OCI-M2 (cell line): ENCODE results near the gene DOCK4.
A peak's percentile ranks its signal among the peaks of the same experiment; 100 is the strongest.

ENCODE experiments used
- DNase-seq: peaks from one replicate; lab custom pipeline; 2025; ENCODE audit not compliant: unreplicated experiment; lab: John Stamatoyannopoulos, UW

DOCK4 gene

DNA sequence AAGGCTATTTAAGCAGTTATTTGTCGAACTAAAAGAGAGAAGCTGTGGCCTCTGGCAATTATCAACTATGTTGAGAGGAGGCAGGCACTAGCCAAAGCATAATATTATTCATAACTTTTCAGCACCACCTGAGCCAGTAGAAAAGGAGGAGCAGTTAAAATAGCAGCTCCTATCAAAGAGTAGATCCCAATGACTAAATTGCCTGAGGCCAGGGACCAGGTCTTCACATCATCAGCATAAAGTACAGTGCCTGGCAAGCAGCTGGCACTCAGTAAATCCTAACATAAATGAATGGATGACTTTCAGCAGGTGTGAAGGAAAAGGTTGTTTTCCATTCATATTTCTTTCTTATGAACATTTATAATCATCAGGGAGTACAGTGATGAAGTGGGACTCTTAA is 334.9 kb downstream of the DOCK4 start:
- DNase-seq, result no peak

- no peak for DNase-seq
Measured at GRCh38 chr7:111869280-111869679, 336.9 kb downstream of the DOCK4 start.

DNA sequence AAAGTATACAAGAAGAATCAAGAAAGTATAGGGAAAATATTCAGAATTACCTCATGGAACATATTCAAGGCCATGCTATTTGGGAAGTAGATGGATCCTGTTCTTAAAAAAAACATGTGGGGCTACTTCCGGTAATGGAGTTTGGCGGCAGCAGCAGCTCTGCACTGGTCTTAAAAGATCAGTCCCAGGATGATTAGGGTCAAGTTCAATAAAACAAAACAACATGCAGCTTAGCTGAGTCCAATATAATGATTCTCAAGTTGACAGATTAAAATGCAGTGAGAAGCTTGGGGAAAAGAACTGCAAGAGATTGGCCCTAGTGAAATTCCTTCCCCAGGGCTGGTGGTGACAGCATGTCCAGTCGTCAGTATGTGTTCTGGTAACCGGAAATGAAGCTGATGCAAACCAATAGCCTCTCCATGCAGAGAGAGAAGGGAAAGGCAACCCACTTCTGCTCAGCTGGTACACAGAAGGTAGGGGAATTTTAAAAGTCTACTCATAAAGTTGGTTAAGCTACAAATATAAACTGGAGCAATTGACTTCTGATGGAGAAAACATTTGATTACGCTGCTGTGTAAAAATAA is 338.8 kb downstream of the DOCK4 start:
- no peak for DNase-seq

DNA sequence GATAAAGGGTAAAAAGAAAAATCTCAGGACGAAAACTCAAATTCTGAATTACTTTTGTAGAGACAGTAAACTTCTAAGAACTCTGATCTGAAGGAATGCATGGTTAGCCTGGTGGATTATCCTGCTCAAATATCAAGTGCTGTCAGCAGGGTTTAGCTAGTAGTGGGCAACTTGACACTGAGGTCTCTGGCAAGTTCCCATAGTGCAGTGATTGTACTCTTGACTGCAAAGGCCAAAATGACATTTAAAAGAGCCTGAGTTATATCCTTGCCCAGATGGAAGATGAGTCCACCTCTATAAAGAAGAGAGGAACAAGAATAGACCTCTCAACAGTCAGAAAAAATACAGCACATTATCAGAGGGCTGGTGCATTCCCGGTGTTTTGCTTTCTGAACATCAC is 339.4 kb downstream of the DOCK4 start:
- no peak for DNase-seq

GRCh38 chr7:111865430-111865829 is 340.8 kb downstream of the DOCK4 start:
- DNase-seq, result no peak

DNA sequence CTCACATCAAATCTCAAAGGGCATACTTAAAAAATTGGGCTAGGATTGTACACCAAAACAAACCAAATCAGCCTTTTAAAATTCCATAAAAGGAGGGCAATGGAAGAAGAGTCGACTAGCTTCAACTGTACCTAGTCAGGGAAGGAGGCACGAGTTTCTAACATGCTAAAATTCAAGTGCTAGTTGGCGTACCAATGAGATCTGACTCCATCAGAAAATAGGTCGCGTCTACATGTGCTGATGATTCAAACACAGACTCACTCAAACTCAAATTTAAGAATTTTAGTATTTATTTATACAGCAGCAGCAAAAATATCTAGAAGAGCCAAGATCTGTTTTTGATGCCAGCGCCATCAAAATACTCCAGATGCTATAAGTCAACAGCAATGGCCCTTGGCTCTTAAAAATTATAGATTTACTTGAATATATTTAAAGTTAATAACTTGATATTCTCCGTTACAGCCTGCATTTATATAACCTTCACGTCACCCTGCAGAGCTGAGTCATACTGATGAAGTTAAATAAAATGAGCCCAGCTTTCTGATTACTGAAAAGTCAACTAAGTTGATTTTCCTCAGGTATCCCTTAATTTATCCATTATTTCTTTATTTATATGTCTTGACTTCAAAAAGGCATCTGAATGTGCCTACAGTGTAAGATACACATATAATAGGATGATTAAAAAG is 341.8 kb downstream of the DOCK4 start:
- DNase-seq, result no peak

GRCh38 chr7:111863269-111863668 is 342.9 kb downstream of the DOCK4 start:
- no peak for DNase-seq

- no peak for DNase-seq
Measured at GRCh38 chr7:111860248-111860647, 346.0 kb downstream of the DOCK4 start.

DNA sequence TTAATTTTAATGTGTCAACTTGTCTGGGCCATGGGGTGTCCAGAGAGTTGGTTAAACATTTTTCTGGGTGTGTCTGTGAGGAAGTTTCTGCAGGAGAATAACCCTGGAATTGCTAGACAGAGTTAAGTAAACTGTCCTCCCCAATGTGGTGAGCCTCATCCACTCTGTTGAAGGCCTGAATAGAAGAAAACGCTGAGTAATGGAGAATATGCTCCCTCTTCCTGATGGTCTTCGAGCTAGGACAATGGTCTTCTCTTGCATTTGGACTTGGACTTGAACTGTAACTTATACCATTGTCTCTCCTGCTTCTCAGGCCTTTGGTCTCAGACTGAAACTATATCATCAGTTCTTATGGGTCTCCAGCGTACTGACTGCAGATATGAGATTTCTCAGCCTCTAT is 347.9 kb downstream of the DOCK4 start:
- DNase-seq, result no peak

- DNase-seq, result peak; percentile 15
Measured at GRCh38 chr7:111855842-111856227, 350.4 kb downstream of the DOCK4 start.

- DNase-seq, result peak; percentile 31
Measured at GRCh38 chr7:111855161-111855841, 350.9 kb downstream of the DOCK4 start.

- DNase-seq, result no peak
Measured at GRCh38 chr7:111853201-111853990, 352.8 kb downstream of the DOCK4 start.

DNA sequence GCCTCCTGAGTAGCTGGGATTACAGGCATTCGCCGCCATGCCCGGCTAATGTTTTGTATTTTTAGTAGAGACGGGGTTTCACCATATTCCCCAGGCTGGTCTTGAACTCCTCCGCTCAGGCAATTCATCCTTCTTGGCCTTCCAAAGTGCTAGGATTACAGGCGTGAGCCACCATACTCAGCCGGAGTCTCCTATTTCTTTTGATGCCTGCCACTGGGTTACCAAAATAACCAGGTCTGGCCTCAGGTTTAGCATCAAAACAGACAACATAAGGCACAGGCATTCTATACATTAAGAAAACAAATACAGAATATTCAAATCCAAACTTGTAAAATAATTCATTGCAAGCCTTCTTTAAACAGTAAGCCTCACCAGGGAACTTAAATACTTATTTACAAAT is 354.1 kb downstream of the DOCK4 start:
- DNase-seq, result no peak

GRCh38 chr7:111846898-111847297 is 359.3 kb downstream of the DOCK4 start:
- DNase-seq, result no peak

- DNase-seq, result no peak
Measured at GRCh38 chr7:111845853-111846252, 360.3 kb downstream of the DOCK4 start.

- DNase-seq, result no peak
Measured at GRCh38 chr7:111844904-111845671, 361.1 kb downstream of the DOCK4 start.

DNA sequence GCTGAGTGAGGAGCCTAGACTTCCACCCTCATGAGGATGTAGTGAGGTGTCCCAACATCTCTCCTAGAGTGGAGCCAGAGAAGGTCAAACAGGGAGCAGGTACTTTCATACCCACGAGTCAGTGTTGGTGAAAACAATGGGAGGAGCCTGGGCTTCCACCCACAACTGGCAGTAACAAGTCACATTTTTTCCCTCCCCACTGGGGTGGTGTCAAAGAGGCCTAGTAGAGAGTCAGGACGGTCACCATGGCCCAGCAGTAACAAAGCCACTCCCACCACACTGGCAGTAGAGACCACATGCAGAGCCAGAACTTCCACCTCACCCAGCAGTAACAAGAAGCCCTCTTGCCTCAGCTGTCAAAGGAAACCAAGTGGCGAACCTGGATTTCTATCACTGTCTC is 363.7 kb downstream of the DOCK4 start:
- no peak for DNase-seq

DNA sequence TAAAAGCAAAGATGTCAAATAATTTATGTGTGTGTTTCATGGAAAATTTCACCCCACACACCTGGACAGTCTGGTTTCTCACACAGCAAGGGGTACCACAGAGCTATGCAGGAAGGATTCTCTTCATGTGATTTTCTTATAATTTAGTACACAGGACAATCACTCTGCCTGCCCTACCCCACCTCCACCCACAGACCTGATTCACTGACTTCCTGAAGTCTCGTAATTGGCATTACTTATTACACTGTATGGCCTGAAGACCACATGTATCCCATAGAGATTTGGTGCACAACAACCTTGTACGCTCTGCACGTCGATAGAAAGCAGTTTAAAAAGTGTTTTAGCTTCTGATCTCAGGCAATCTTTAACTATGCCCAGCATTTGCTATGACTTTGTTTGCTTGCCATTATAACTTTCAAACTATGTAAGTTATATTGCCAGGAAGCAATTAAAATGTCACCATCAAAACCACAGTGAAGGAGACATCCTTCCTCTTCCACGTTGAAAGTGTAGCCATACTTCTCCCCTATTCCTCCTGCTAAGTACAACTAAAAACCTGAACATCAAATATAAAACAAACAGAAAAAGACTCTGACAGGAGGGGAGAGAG is 364.5 kb downstream of the DOCK4 start:
- DNase-seq, result no peak

- DNase-seq, result no peak
Measured at GRCh38 chr7:111840528-111840927, 365.7 kb downstream of the DOCK4 start.

- DNase-seq, result no peak
Measured at GRCh38 chr7:111839261-111839660, 366.9 kb downstream of the DOCK4 start.

DNA sequence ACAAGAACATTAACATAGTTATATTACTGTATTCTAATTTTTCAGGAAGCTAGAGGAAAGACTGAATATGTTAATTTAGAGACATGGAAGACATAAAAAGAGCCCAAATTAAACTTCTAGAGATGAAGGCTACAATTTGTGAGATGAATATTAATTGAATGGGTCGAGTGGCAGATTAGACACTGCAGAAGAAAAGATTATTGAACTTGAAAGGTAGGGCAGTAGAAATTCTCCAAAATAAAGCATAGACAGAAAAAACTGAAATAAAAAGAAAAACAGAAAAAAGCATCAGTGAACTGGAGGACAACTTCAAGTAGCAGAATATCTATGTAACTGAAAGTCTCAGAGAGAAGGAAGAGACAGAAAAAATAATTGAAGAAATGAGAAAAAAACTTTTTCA is 369.6 kb downstream of the DOCK4 start:
- no peak for DNase-seq
